NCI-H2171 treated with DMSO at 0.1 percent for 48 hours (cell line): Measurements from ENCODE around the gene BAHD1.
A peak's percentile ranks its signal among the peaks of the same experiment; 100 is the strongest.

ENCODE experiments used
- DNase-seq: peaks from one replicate; lab custom pipeline; 2025; lab: John Stamatoyannopoulos, UW

The BAHD1 gene

GRCh38 chr15:40440743-40441564, at the start of gene BAHD1:
Gene BAHD1, plus strand, starts transcription at chr15:40440953. Its CDS starts 17,512 bp downstream, at chr15:40458465.
- DNase-seq, result peak; percentile 93

- no peak for DNase-seq
Observed at GRCh38 chr15:40392986-40393948, 47.5 kb upstream of the BAHD1 start.

GRCh38 chr15:40397688-40398412, 42.9 kb upstream of the BAHD1 start:
- DNase-seq, result no peak

- no peak for DNase-seq
Observed at GRCh38 chr15:40398413-40398873, 42.3 kb upstream of the BAHD1 start.

GRCh38 chr15:40399370-40399769, 41.4 kb upstream of the BAHD1 start:
- DNase-seq, result no peak

- peak; percentile 95 for DNase-seq
Observed at GRCh38 chr15:40405501-40406381, 35.0 kb upstream of the BAHD1 start, which contains the start of gene IVD. Gene IVD, plus strand, starts transcription at chr15:40405795. Its CDS starts 33 bp downstream, at chr15:40405828.

GRCh38 chr15:40407330-40407990, 33.3 kb upstream of the BAHD1 start:
- DNase-seq, result no peak

GRCh38 chr15:40409366-40409765, 31.4 kb upstream of the BAHD1 start:
- no peak for DNase-seq

GRCh38 chr15:40410476-40410875, 30.3 kb upstream of the BAHD1 start:
- DNase-seq, result no peak

- DNase-seq, result no peak
Observed at GRCh38 chr15:40412095-40412759, 28.5 kb upstream of the BAHD1 start.

- no peak for DNase-seq
Observed at GRCh38 chr15:40413036-40413435, 27.7 kb upstream of the BAHD1 start.

GRCh38 chr15:40414816-40415215, 25.9 kb upstream of the BAHD1 start:
- DNase-seq, result no peak

GRCh38 chr15:40415226-40415625, 25.5 kb upstream of the BAHD1 start:
- DNase-seq, result no peak

- DNase-seq, result no peak
Observed at GRCh38 chr15:40416056-40416455, 24.7 kb upstream of the BAHD1 start.

- DNase-seq, result no peak
Observed at GRCh38 chr15:40418126-40418525, 22.6 kb upstream of the BAHD1 start.

GRCh38 chr15:40420071-40420713, 20.6 kb upstream of the BAHD1 start:
- DNase-seq, result peak; percentile 34

- DNase-seq, result peak; percentile 59
Observed at GRCh38 chr15:40420793-40421192, 20.0 kb upstream of the BAHD1 start.

- peak; percentile 72 for DNase-seq
Observed at GRCh38 chr15:40421246-40422157, 19.3 kb upstream of the BAHD1 start.
